GM23248 (cell line): ENCODE data around the gene PSMB3.
"Not testable (repeated sequence)": the region's sequence is repeated elsewhere in the genome, so short reads cannot be mapped to it uniquely, and the experiment has no call there.

ENCODE experiments used
- EZH2 ChIP-seq: fragments of 200-600 bp; sonication (generic); IDR thresholded peaks from 2 replicates; pipeline ENCODE4 v1.6.1; 2018; ENCODE audit warnings: antibody characterized with exemption, mild to moderate bottlenecking; ENCODE audit not compliant: insufficient read depth, poor library complexity, severe bottlenecking
- EZH2phosphoT487 ChIP-seq: fragments of 200-600 bp; sonication (generic); IDR thresholded peaks from 2 replicates; pipeline ENCODE4 v1.6.1; 2018; ENCODE audit warnings: antibody characterized with exemption, moderate library complexity, mild to moderate bottlenecking, low read depth; ENCODE audit not compliant: insufficient read depth

DNA sequence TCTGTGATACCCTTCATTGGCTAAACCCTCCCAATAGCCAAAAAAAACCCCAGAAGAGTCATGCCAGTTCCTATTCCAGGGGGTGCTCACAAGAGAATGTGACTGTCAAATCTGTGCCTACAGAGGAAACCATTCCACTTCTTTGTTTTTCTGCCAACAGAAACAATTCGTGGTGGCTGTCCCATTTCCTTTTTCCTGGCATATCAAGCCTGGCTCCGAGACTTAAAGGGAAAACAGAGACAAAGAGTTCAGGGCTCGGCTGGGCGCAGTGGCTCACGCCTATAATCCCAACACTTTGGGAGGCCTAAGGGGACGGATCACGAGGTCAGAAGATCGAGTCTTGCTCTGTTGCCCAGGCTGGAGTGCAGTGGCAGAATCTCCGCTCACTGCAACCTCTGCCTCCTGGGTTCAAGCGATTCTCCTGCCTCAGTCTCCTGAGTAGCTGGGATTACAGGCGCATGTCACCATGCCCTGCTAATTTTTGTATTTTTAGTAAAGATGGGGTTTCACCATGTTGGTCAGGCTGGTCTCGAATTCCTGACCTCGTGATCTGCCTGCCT, 37.7 kb downstream of the PSMB3 start:
- not testable (repeated sequence) for TF ChIP-seq EZH2, EZH2phosphoT487
